HL-60 (cell line): ENCODE data around the gene IRS4.

Experiments used
- CTCF ChIP-seq: IDR thresholded peaks from one replicate; pipeline ENCODE4 v1.5.1; 2011; ENCODE audit warnings: low read length, control low read depth, inconsistent platforms; ENCODE audit not compliant: insufficient read depth
- REST ChIP-seq: IDR thresholded peaks from 2 replicates; pipeline ENCODE4 v1.6.1; 2012; ENCODE audit warnings: low read depth; ENCODE audit not compliant: insufficient replicate concordance

DNA sequence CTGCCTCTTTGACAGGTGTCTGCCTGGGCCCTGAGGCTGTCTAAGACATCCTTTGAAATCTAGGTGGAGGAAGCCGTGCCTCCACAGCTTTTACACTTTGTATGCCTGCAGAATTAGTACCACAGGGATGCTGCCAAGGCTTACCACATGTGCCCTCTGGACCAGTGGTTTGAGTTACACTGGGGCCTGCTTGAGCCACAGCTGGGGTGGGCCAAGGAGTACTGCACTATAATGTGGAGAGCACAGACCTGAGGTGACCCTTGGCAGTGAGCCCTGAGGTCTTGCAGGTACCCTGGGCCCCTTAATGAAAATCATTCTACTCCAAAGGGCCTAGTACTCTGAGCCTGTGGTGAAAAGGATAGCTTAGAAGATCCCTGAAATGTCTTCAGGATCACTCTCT is 27.2 kb upstream of the IRS4 start:
- no peak for TF ChIP-seq CTCF
- TF ChIP-seq REST: no peak
